Measurements from ENCODE around the gene ERCC6.

Gene ERCC6

DNA sequence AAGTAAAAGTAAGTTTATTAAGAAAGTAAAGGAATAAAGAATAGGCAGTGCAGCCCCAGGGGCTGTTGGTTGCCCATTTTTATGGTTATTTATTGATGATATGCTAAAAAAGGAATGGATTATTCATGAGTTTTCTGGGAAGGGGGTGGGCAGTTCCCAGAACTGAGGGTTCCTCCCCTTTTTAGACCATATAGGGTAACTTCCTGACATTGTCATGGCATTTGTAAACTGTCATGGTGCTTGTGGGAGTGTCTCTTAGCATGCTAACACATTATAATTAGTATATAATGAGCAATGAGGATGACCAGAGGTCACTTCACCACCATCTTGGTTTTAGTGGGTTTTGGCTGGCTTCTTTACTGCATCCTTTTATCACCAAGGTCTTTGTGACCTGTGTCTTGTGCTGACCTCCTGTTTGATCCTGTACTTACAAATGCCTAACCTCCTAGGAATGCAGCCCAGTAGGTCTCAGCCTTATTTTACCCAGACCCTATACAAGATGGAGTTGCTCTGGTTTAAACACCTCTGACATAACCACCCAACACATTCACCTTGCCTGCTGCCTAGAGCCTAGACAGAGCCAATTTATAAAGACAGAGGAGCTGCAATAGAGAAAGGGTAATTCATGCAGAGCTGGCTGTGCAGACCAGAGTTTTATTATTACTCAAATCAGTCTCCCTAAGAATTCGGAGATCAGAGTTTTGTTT lies 10.9 kb upstream of the ERCC6 start:
- DNase-seq (ENCODE audit: low spot score), result no peak

DNA sequence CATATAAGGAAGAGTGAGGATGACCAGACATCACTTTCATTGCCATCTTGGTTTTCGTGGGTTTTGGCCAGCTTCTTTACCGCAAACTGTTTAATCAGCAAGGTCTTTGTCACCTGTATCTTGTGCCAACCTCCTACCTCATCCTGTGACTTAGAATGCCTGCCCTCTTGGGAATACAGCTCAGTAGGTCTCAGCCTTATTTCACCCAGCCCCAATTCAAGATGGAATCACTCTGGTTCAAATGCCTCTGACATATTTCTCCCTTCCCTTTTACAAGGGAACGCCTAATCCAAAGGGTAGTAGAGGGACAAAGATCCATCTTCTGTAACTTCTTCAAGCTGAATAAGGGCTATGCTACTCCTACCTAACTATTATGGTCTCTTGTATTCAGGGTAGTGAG lies 4.7 kb upstream of the ERCC6 start:
- no peak for DNase-seq (ENCODE audit: low spot score)

- no peak for DNase-seq (ENCODE audit: low spot score)
These were observed 3.4 kb upstream of the ERCC6 start for GRCh38 chr10:49542353-49542752.

DNA sequence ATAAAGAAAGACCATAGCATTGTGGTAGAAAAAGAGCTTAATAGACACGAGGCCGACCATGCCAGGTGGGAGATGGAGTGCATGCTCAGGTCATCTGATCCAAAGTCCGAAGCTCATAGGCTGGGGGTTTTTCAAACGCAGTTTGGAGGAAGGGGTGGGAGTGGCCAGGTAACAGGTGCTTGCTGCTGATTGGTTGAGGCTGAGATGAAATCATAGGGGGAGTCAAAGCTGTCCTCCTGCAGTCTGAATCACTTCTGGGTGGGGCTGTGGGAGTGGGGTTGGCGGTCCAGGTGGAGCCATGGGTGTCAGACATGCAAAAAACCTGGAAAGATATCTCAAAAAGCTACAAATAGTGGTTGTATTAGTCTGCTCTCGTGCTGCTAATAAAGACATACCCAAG lies 2.8 kb upstream of the ERCC6 start:
- no peak for DNase-seq (ENCODE audit: low spot score)

DNA sequence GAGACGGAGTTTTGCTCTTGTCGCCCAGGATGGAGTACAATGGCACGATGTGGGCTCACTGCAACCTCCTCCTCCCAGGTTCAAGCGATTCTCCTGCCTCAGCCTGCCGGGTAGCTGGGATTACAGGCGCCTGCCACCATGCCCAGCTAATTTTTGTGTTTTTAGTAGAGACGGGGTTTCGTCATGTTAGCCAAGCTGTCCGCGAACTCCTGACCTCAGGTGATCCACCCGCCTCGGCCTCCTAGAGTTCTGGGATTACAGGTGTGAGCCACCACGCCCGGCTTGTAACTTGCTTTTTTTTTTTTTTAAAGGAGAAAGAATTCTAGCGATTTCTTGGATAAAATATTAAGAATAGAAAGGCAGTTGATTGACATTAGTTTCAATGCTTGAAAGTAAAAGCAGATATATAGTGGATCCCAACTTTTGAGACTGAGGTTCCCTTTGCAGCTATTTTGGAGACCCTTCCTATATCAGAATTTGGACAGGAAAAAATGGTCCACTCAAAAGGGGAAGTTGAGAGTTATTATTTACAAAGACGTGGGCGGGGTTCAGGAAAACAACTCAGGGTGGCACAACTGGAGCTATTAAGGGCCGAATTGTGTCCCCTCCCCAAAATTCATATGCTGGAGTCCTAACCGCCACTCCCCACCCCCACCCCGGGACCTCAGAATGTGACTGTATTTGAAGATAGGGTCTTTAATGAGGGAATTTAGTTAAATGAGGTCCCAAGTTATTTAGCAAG lies 1.3 kb upstream of the ERCC6 start:
- no peak for DNase-seq (ENCODE audit: low spot score)

DNA sequence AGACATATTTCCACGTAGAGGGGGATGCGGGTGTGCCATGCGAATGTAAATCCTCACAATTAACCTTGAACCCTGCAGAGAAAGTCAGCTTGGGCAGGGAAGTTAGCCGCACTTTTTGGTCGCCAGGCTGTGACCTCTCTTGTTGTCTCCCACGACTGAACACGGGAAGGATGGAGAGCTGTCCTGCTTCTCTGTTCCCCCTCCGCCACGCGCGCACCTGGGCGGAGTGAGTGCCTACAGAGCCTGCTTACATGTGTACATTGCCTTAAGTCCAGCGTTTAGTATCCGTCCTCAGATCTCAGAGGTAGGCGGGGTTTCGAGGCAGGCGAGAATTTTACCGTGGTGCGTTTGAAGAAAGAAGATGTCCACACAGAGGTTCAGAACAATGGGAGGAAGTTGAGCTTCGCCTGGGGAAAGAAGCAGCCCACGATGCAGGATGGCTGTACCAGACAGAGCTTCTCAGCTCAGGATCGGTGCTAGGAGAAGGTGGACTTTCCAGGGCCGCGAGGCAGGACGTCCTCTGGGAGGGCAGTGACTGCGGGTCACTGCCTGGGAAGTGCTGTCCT lies 482 bp upstream of the ERCC6 start:
- DNase-seq (ENCODE audit: low spot score), result peak; percentile 24

DNA sequence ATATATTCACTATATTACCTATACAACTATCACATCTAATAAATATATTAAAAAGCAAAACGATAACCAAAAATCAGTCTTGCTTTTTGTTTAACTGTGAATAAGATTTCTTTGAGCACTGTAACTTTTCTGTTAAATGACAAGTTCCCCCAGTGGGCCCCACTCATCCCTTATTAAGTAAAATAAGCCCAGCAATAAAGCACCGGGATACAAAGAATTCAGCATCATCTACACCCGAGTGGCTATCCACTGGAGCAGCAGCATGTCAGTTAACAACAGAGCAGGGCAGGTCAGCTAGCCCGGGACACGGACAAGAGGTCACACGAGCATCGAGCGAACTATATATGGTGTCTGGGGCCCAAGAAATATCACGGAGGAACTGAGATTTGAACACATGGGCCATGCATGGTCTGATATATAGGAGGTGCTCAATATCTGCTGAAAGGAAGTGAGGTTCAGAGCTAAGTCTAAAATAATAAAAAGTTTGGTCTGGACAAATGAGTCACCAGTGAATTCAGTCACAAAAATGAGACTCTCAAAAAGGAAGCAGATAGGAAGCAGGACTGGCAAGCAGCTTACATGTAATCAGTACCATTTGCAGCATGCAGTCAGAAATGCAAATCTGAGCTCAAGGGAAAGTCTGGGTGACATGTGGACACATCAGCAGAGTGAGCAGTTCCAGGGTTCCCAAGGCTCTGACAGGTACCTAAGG lies 4.1 kb downstream of the ERCC6 start:
- no peak for DNase-seq (ENCODE audit: low spot score)

DNA sequence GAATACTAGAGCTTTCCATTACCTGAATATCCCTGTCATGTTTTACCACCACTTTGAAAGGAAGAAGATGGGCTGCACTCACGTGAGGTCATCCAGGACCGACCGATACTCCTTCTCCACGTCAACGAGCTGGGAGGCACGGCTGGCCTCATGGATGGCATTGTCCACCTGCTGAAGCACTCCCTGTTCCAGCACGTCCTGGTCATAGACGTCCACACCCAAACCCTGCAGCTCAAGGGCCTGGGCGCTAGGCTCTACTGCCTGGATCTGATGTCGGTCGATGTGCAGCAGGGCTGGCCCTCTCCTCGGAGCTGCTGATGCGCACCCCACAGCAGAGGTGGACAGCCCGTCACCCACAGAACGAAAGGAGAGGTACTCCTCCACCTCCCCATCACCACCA lies 6.5 kb downstream of the ERCC6 start:
- DNase-seq (ENCODE audit: low spot score), result no peak

DNA sequence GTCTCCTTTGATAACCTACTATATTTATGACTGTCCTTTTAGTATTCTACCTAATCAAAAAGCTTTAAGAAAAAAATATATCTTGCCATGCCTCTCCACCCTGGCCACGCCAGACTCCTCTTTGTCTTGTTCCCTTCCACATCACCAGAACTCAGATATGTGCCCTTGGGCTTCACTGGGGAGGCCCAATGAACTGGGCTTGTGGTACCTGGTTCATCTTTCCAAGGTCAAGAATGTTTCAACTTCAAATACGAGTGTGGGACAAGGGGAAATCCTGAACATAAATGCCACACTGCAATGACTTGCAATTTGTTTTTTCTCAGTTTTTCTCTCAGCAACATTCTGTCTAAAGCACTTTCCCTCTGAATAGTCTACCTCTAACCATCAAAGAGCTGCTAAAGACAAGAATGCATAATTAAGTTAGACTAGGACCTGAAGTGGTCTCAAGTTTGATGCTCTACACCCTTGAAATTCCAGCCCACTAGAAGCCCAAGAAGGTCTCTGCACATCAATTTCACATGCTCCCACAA lies 9.9 kb downstream of the ERCC6 start:
- DNase-seq (ENCODE audit: low spot score), result no peak

GRCh38 chr10:49527850-49528249 lies 11.1 kb downstream of the ERCC6 start:
- DNase-seq (ENCODE audit: low spot score), result no peak

- no peak for DNase-seq (ENCODE audit: low spot score)
These were observed 11.9 kb downstream of the ERCC6 start for GRCh38 chr10:49527061-49527460.

GRCh38 chr10:49526619-49527018 lies 12.3 kb downstream of the ERCC6 start:
- DNase-seq (ENCODE audit: low spot score), result no peak

- no peak for DNase-seq (ENCODE audit: low spot score)
These were observed 14.4 kb downstream of the ERCC6 start for GRCh38 chr10:49524496-49524895.

GRCh38 chr10:49523301-49523700 lies 15.6 kb downstream of the ERCC6 start:
- DNase-seq (ENCODE audit: low spot score), result no peak

DNA sequence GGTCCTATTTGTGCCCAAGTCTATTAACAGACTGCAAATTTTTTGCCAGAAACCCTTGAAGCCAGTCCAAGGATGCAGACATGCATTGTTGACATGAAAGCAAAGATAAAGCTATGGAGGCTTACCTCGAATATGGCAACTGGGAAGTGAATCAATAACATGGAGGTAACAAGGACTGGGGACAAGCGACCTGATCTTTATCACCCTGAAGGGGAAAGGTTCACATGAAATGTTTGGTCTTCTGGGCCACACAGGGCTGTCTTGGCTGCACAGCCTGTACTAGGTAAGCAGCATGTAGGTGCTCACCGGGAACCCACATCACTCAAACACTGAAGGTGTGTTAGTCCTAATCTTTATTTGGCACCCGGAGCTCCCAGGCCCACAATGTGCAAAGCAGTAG lies 17.9 kb downstream of the ERCC6 start:
- no peak for DNase-seq (ENCODE audit: low spot score)

GRCh38 chr10:49520122-49520775 lies 18.7 kb downstream of the ERCC6 start:
- no peak for DNase-seq (ENCODE audit: low spot score)

DNA sequence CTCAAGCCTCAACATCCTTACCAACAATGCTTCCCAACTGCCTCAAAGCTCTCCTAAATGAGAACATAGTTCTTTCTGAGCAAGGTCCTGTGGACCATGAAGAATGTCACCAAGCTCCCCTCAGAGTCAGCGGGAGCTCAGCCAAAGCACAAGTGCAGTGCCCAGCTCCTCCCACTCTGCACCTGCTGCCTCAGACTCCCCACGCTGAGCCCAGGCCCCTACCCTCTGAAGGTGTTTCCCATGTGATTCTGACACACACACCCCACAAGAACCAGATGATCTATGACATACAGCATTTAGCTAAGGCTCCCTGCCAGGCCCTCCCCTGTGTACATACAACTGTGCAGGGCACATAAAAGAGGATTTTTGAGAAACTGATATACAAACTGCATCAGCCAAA lies 19.2 kb downstream of the ERCC6 start:
- no peak for DNase-seq (ENCODE audit: low spot score)

- DNase-seq (ENCODE audit: low spot score), result peak; percentile 62
These were observed 19.8 kb downstream of the ERCC6 start for GRCh38 chr10:49518982-49519578.

DNA sequence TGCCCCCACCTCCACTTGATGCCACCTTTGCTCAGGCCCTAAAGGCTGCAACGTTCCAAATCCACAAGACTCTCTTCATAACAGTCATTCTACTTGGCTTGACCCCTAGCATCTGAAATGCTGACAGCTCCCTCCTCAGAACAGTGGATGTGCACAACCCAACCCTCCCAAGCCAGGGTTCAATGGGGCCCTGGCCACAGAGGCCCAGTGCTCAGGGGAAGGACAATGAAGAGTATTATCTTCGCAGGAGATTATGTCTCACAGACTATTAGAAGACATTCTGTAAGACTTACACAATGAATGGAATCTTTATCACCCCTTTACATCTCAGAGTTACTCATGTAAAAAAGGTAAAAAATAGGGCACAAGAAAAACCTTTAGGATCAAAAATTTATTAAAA lies 20.4 kb downstream of the ERCC6 start:
- DNase-seq (ENCODE audit: low spot score), result no peak

GRCh38 chr10:49516216-49516970 lies 22.5 kb downstream of the ERCC6 start:
- no peak for DNase-seq (ENCODE audit: low spot score)

Measured in germinal center (tissue), 1 donor.